DND-41 (cell line): ENCODE measurements around the gene ELP6.

Source experiments
- CTCF ChIP-seq: IDR thresholded peaks from 2 replicates; pipeline ENCODE4 v1.5.1; 2012; ENCODE audit warnings: borderline replicate concordance, low read length, moderate library complexity, mild to moderate bottlenecking; ENCODE audit not compliant: poor library complexity, severe bottlenecking; ENCODE audit errors: extremely low read depth
- EZH2 ChIP-seq: IDR thresholded peaks from 3 replicates; pipeline ENCODE4 v1.6.1; 2012; ENCODE audit warnings: borderline replicate concordance, low read depth, mild to moderate bottlenecking, moderate library complexity, low read length, inconsistent platforms; ENCODE audit not compliant: severe bottlenecking

GRCh38 chr3:47515100-47515499 is 1.6 kb upstream of the ELP6 start:
- TF ChIP-seq EZH2 (no peak), CTCF (no peak)
